Muscle of leg (tissue), 11 donors: Measurements from ENCODE around the gene SAMD10. TPM values are rescaled to one million over a fixed set of nuclear protein-coding genes. Genes with fewer than 3 reads are reported as not detected.

Source experiments
- DNase-seq: peaks from one replicate; pipeline ENCODE4 v3.0.0; 2013
- H3K27ac ChIP-seq: one replicate; pipeline ENCODE4 v1.5.1; 2013; ENCODE audit warnings: mild to moderate bottlenecking, low read length, control low read depth
- H3K27me3 ChIP-seq: one replicate; pipeline ENCODE4 v1.6.1; 2013; ENCODE audit warnings: low read length; ENCODE audit not compliant: control insufficient read depth, insufficient read depth
- H3K36me3 ChIP-seq: one replicate; pipeline ENCODE4 v1.6.1; 2013; ENCODE audit warnings: low read length; ENCODE audit not compliant: control insufficient read depth, insufficient read depth
- H3K4me1 ChIP-seq: one replicate; pipeline ENCODE4 v1.6.1; 2013; ENCODE audit warnings: low read length; ENCODE audit not compliant: control insufficient read depth, insufficient read depth
- H3K4me3 ChIP-seq: one replicate; pipeline ENCODE4 v1.5.1; 2013; ENCODE audit warnings: low read length, control low read depth
- H3K9me3 ChIP-seq: replicated peaks from 2 replicates; pipeline ENCODE4 v1.6.1; 2013; ENCODE audit warnings: low read depth, low read length; ENCODE audit not compliant: control insufficient read depth
- WGBS: methylation state at CpG from one replicate; pipeline ENCODE4 v1.1.5; 2013; ENCODE audit warnings: missing lambda C conversion rate; ENCODE audit not compliant: insufficient coverage; 5-methylcytosine and 5-hydroxymethylcytosine counted together
- polyA plus RNA-seq, 8 donors: library from polyadenylated mRNA; unstranded; fragments of 120-200 nt; gene quantifications; one replicate each; pipeline versions ENCODE4 v1.2.1 to v1.2.3, GENCODE V29; 2013; ENCODE audit warnings: inconsistent platforms in 1 of 8, low replicate concordance in 1 of 8; ENCODE audit not compliant: insufficient read length in 8 of 8, insufficient read depth in 1 of 8
- total RNA-seq: library from RNA; stranded (reverse); fragments of 120-200 nt; gene quantifications from one replicate; pipeline ENCODE4 v1.2.4, GENCODE V29; 2013

Gene SAMD10
- total and polyA plus RNA-seq, 9 donors = 1.5 to 4.4 (median 3.8) TPM

DNA sequence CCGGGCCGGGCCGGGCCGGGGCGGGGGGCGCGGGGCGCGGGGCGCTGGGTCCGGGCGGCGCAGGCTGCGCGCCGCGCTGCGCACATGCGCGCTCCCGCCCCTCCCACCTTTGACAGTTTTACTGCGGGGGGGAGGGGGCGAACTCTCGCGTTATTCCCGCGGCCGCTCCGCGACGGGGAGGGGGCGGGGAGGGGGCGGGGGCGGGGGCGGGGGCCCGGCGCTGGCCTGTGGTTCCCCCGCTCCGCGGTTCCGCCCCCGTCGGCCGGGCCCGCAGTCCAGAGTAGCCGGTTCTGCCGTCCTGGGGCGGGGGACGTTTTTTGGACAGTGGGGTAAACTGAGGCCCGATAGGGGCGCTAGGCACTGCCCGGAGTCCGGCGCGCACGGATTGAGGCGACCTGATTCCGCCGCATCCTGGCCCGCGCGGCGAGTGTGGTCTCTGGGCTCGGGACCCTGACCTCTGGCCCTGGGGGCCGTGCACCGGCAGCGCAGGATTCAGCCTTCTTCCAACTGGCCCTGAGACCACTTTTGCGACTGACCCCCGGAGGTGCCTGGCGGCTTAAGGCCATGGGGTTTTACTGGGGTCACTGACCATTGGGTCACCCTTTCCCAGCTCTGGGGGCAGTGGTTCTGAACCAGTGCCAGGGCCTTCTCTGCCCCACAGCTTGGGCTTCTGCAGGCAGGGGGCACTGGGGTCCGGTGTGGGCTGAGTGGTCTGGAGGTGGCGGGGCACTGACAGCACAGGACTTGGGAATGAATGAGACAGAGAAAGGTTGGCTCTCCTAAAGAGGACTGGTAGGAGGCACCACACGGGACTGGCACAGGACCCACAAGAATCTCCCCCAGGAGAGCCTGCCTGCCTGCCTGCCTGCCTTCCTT lies 9.4 kb downstream of the SAMD10 start, which contains the start of gene ZNF512B:
TSS of gene ZNF512B (minus strand) at position 93 of the 876 bp plus-strand sequence. CDS start 1,980 bp downstream, outside the sequence.
- Histone ChIP-seq H3K36me3 (peaks cover 22% of the 10 kb centered on the region), H3K4me3 (peak within 1 kb of the TSS; percentile 65), H3K4me1 (peaks cover 35% of the 10 kb centered on the region), H3K27ac (peak within 1 kb of the TSS; percentile 20), H3K9me3 (no peaks in the 10 kb centered on the region), H3K27me3 (peaks cover 2% of the 10 kb centered on the region)
- WGBS = 2% methylated on average over 35 of the region's 73 CpGs
- peak; percentile 86 for DNase-seq

DNA sequence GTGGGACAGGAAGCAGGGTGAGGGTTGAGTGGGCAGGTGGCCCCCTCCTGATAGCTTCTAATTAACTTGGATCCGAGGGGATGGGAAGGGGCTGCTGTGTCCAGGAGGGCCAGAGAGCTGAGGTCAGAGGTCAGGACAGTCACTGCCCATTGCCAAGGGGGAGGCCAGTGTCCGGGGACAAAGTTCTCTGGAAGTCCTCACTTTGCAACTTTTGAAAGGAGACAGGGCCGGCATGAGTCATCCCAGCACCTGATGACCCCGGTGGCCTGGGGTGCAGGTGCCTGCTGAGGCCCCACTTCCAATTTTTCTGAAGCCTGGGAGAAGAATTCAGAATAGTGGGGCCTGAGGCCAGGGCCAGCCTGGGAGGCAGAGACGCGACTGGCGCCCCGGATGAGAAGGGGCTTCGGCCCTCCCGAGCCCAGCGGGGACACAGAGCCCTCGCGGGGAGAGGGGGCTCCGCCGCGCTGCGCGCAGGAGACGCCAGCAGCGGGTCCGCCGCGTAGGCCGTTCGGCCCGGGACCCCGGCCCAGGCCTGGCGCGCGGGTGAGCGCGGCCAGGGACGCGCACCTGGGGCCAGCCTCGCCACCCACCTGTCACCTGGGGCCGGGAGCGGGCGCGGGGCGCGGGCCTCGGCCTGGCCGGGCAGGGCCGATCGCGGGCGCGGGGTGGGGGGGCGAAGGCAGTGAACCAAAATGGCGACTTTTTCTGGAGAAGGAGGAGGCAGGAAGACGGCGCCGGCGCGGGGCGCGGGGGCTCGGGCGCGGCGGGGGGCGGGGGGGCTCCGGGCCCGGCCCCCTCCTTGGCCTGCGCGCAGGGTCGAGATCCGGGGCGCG lies 10.3 kb downstream of the SAMD10 start:
- peaks cover 27% of the 10 kb centered on the region for H3K36me3 ChIP-seq
- peaks cover 2% of the 10 kb centered on the region for H3K27me3 ChIP-seq
- H3K4me3 ChIP-seq = peak overlapping the region; percentile 65
- WGBS = 2% methylated on average over 52 of the region's 70 CpGs
- peaks cover 28% of the 10 kb centered on the region for H3K4me1 ChIP-seq
- DNase-seq = peak; percentile 55
- peak overlapping the region; percentile 20 for H3K27ac ChIP-seq
- no peaks in the 10 kb centered on the region for H3K9me3 ChIP-seq

DNA sequence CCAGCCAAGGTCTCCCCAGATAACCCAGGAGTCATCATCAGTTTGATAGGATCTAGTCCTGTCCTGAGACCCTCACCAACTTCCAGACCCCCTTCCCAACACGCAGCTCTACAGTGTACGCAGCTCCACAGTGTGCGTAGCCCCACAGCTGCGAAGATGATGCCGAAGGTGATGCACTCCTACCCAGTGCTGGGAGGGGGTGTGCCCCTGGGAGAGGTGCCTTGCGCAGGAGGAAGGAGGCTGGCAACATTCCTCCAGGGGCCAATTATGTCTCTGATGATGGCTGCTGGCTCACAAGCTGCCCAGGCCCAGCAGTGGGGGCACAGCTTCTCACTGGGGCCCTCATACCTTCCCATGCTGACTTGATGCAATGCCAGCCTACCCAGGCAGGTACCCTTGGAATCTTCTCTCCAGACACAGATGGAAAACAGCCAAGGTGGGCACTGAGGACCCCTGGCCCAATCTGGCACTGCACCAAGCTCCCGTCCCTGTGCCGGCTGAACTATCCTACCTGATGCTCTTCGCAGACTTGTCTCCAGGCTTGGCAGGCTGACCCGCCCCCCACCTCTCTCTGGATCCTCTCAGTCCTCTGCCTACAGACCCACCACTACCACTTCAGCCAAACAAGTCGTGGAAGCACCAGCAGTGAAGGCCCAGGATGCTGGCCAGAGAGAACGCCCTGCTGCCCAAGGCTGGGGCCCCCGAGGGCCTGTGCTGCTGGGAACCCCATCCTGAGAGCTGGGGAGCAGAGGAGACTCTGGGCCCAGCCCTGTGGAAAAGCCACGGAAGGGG lies 11.1 kb downstream of the SAMD10 start:
- H3K4me3 ChIP-seq = peak overlapping the region; percentile 65
- peak; percentile 24 for DNase-seq
- H3K9me3 ChIP-seq = no peaks in the 10 kb centered on the region
- H3K36me3 ChIP-seq = peaks cover 35% of the 10 kb centered on the region
- 75% methylated on average over 11 of the region's 14 CpGs for WGBS
- H3K27me3 ChIP-seq = peaks cover 2% of the 10 kb centered on the region
- peak overlapping the region; percentile 13 for H3K27ac ChIP-seq
- peaks cover 24% of the 10 kb centered on the region for H3K4me1 ChIP-seq

- no peak overlapping the region for H3K27ac ChIP-seq
- DNase-seq = peak; percentile 5
- H3K36me3 ChIP-seq = peaks cover 42% of the 10 kb centered on the region
- peaks cover 2% of the 10 kb centered on the region for H3K27me3 ChIP-seq
- peaks cover 24% of the 10 kb centered on the region for H3K4me1 ChIP-seq
- no peak overlapping the region for H3K4me3 ChIP-seq
- 90% methylated on average over 25 of the region's 28 CpGs for WGBS
- H3K9me3 ChIP-seq = no peaks in the 10 kb centered on the region
Observed at GRCh38 chr20:63967330-63968135, 11.9 kb downstream of the SAMD10 start.

- no peak overlapping the region for H3K4me3 ChIP-seq
- no peak for DNase-seq
- 92% methylated on average over 13 of the region's 13 CpGs for WGBS
- H3K27ac ChIP-seq = no peak overlapping the region
- H3K9me3 ChIP-seq = no peaks in the 10 kb centered on the region
- peaks cover 48% of the 10 kb centered on the region for H3K36me3 ChIP-seq
- H3K4me1 ChIP-seq = peaks cover 20% of the 10 kb centered on the region
- H3K27me3 ChIP-seq = peaks cover 2% of the 10 kb centered on the region
Observed at GRCh38 chr20:63966944-63967322, 12.5 kb downstream of the SAMD10 start.

GRCh38 chr20:63966172-63966943 lies 13.1 kb downstream of the SAMD10 start:
- Histone ChIP-seq H3K4me1 (peaks cover 20% of the 10 kb centered on the region), H3K36me3 (peaks cover 54% of the 10 kb centered on the region), H3K27ac (no peak overlapping the region), H3K27me3 (peaks cover 2% of the 10 kb centered on the region), H3K4me3 (no peak overlapping the region), H3K9me3 (no peaks in the 10 kb centered on the region)
- no peak for DNase-seq
- WGBS = 94% methylated on average over 27 of the region's 27 CpGs

DNA sequence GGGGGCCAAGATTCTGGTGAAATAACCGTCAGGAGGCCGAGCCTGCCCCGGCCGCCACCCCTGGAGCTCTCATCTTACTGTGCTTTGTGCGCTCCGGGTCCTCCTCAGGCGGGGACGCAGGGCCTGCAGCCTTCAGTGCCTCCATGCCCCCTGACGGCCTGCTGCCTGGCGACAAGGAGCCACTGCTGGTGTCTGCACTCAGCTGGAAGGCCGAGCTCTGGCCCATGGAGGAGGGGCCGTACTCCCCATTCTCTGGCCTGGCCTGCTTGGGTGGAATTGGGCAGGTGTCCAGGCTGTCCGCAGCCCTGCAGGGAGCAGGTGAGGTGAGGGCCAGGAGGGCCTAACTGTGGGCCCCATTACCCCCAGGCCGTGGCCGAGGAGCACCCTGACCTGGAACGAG lies 15.0 kb downstream of the SAMD10 start:
- WGBS = 91% methylated on average over 13 of the region's 16 CpGs
- H3K36me3 ChIP-seq = peaks cover 67% of the 10 kb centered on the region
- DNase-seq = no peak
- H3K4me3 ChIP-seq = no peak overlapping the region
- H3K9me3 ChIP-seq = no peaks in the 10 kb centered on the region
- peaks cover 2% of the 10 kb centered on the region for H3K27me3 ChIP-seq
- peaks cover 14% of the 10 kb centered on the region for H3K4me1 ChIP-seq
- no peak overlapping the region for H3K27ac ChIP-seq

DNA sequence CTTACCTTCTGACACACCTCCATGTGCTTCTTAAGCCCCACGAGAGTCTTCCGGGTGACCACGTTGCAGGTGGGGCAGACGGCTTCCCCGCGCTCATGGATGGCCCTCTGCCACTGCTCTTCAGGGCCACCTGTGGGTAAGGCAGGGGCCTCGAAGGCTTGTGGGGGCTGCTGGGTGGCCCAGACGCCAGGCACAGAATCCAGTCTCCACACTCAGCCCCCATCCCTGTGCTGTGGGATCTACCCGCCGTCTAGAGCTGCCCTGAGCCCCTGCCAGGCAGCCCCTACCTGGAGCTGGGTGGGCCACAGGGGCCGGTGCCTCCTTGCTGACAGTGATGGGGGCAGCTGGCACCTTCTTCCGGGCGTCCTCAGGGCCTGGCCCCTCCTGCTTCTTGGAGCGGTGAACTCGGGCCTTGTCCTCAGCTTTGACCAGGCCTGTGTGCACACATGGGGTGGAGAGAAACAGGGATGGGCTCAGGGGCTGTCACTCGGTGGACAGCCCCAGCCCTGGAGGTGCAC lies 15.6 kb downstream of the SAMD10 start:
- Histone ChIP-seq H3K4me1 (peaks cover 11% of the 10 kb centered on the region), H3K4me3 (no peak overlapping the region), H3K36me3 (peaks cover 73% of the 10 kb centered on the region), H3K27ac (no peak overlapping the region), H3K27me3 (peaks cover under 1% of the 10 kb centered on the region), H3K9me3 (no peaks in the 10 kb centered on the region)
- DNase-seq = no peak
- 90% methylated on average over 15 of the region's 16 CpGs for WGBS
